ENCODE results near the gene LBHD1. TPM values are rescaled to one million over a fixed set of nuclear protein-coding genes. Genes with fewer than 3 reads are reported as not detected.
A peak's percentile ranks its signal among the peaks of the same experiment; 100 is the strongest.

The LBHD1 gene
- total and polyA plus RNA-seq, 2 of the 13 experiments (the other 11 are each of a cell fraction or from before 2014, with no cell fraction given), result 3.2 to 3.7 TPM

GRCh38 chr11:62677156-62677555, 5.1 kb upstream of the LBHD1 start:
- FAIRE-seq (no peak), ATAC-seq (no peak), DNase-seq (ENCODE audit: low spot score) (no peak)
- no peak overlapping the region for H3K4me3 ChIP-seq (replicated peaks in 1 of 3; ENCODE audit: insufficient read depth in 1 of 3, low read depth in 2 of 3, low read length in 3 of 3)
- peaks cover 16% of the 10 kb centered on the region for H3K79me2 ChIP-seq (ENCODE audit: insufficient read depth, low read length)
- no peak overlapping the region for H3K27ac ChIP-seq (ENCODE audit: extremely low read length, insufficient read depth, low read length)
- H3K9ac ChIP-seq (ENCODE audit: insufficient read depth, low read depth, low read length), result peak overlapping the region; percentile 94; the same call in 1 of the 2 replicates
- in situ Hi-C loops (cut with HindIII; ENCODE audit: extremely low pct_ligation_motif_present, low pct_unique_long_range_greater_than_20kb), result no loop called here
- intact Hi-C loops (cut with micrococcal nuclease; ENCODE audit: unreplicated experiment), result no loop called here
- BruUV-seq (replicated peaks), result no TSS peak
- TF ChIP-seq RFX5 (IDR thresholded peaks at IDR 0.05; ENCODE audit: low read depth, low read length) (no peak), HOXD1 (CRISPR knock-in tag; IDR thresholded peaks at IDR 0.05) (no peak), ZNF160 (CRISPR knock-in tag; IDR thresholded peaks at IDR 0.05) (no peak), SIX1 (CRISPR knock-in tag; IDR thresholded peaks at IDR 0.05; ENCODE audit: borderline replicate concordance) (peak; percentile 42; the same call in 1 of the 2 replicates)
- CTCF ChIA-PET (ENCODE audit: low intra/inter-chr PET ratio, low total read pairs), result no interaction called here
- H3K4me2 ChIP-seq (ENCODE audit: low read depth, low read length), result peak overlapping the region; percentile 98; the same call in 1 of the 2 replicates
- POLR2A ChIA-PET, result interaction anchor here (1.1 to 5.4 kb wide), 4 partner anchors 10 to 86 kb away, joined by 4 to 64 read pairs (median 6); partner anchors contain the start of genes C11orf98, CSKMT, INTS5 and TUT1
- no peaks in the 10 kb centered on the region for H3K27me3 ChIP-seq (ENCODE audit: control insufficient read depth in 1 of 2, insufficient read depth in 2 of 2, low read length in 2 of 2)
- H3K36me3 ChIP-seq (replicated peaks in 1 of 2; ENCODE audit: control insufficient read depth in 1 of 2, insufficient read depth in 2 of 2, low read length in 2 of 2), result peaks cover 0 to 7% of the 10 kb centered on the region in 2 experiments; a peak in 1 of 5 replicates
- H4K20me1 ChIP-seq (ENCODE audit: insufficient read depth, low read length), result no peaks in the 10 kb centered on the region
- H3K4me1 ChIP-seq (ENCODE audit: insufficient read depth, low read length), result peaks cover 53% of the 10 kb centered on the region
- 95% methylated on average over 6 of the region's 6 CpGs for WGBS (ENCODE audit: low lambda C conversion rate)
- no peak overlapping the region for H2AFZ ChIP-seq (ENCODE audit: low read length)
- no peaks in the 10 kb centered on the region for H3K9me3 ChIP-seq (ENCODE audit: low read length)

GRCh38 chr11:62676698-62677097, 4.6 kb upstream of the LBHD1 start:
- H3K4me3 ChIP-seq (replicated peaks in 1 of 3; ENCODE audit: insufficient read depth in 1 of 3, low read depth in 2 of 3, low read length in 3 of 3), result no peak overlapping the region
- no peaks in the 10 kb centered on the region for H3K27me3 ChIP-seq (ENCODE audit: control insufficient read depth in 1 of 2, insufficient read depth in 2 of 2, low read length in 2 of 2)
- H3K79me2 ChIP-seq (ENCODE audit: insufficient read depth, low read length), result peaks cover 21% of the 10 kb centered on the region
- POLR2A ChIA-PET, result interaction anchor here (1.1 to 5.4 kb wide), 4 partner anchors 10 to 86 kb away, joined by 4 to 64 read pairs (median 6); partner anchors contain the start of genes C11orf98, CSKMT, INTS5 and TUT1
- H3K4me2 ChIP-seq (ENCODE audit: low read depth, low read length), result no peak overlapping the region
- FAIRE-seq, result no peak
- no peaks in the 10 kb centered on the region for H3K9me3 ChIP-seq (ENCODE audit: low read length)
- no peak overlapping the region for H3K9ac ChIP-seq (ENCODE audit: insufficient read depth, low read depth, low read length)
- DNase-seq (ENCODE audit: low spot score), result no peak
- in situ Hi-C loops (cut with HindIII; ENCODE audit: extremely low pct_ligation_motif_present, low pct_unique_long_range_greater_than_20kb) (no loop called here), intact Hi-C loops (cut with micrococcal nuclease; ENCODE audit: unreplicated experiment) (no loop called here)
- H2AFZ ChIP-seq (ENCODE audit: low read length), result no peak overlapping the region
- no TSS peak for BruUV-seq (replicated peaks)
- TF ChIP-seq AHDC1 (CRISPR knock-in tag; IDR thresholded peaks at IDR 0.05; ENCODE audit: borderline replicate concordance) (no peak), CTCF (CRISPR knock-in tag; IDR thresholded peaks at IDR 0.05) (no peak), STAG1 (CRISPR knock-in tag; IDR thresholded peaks at IDR 0.05) (0 out of 2 replicates have a peak, but pooled peaks have one; percentile 8), ZNF672 (CRISPR knock-in tag; IDR thresholded peaks at IDR 0.05) (no peak), POLR2A (IDR thresholded peaks at IDR 0.05; ENCODE audit: insufficient read depth in 1 of 2, low read depth in 2 of 2, low read length in 2 of 2) (0 out of 4 replicates have a peak, but pooled peaks of 1 of the 2 experiments have one; percentile 12), HNF4A (CRISPR knock-in tag; IDR thresholded peaks at IDR 0.05) (no peak)
- H3K36me3 ChIP-seq (replicated peaks in 1 of 2; ENCODE audit: control insufficient read depth in 1 of 2, insufficient read depth in 2 of 2, low read length in 2 of 2), result peaks cover 0 to 7% of the 10 kb centered on the region in 2 experiments; a peak in 1 of 5 replicates
- no peak overlapping the region for H3K27ac ChIP-seq (ENCODE audit: extremely low read length, insufficient read depth, low read length)
- peaks cover 53% of the 10 kb centered on the region for H3K4me1 ChIP-seq (ENCODE audit: insufficient read depth, low read length)
- CTCF ChIA-PET (ENCODE audit: low intra/inter-chr PET ratio, low total read pairs), result no interaction called here
- WGBS (ENCODE audit: low lambda C conversion rate), result 82% methylated on average over 6 of the region's 6 CpGs
- no peaks in the 10 kb centered on the region for H4K20me1 ChIP-seq (ENCODE audit: insufficient read depth, low read length)
- ATAC-seq, result no peak

Measured in HepG2 (cell line).